K562 (cell line): ENCODE data around the gene PNISR. TPM values are rescaled to one million over a fixed set of nuclear protein-coding genes. Genes with fewer than 3 reads are reported as not detected.
A peak's percentile ranks its signal among the peaks of the same experiment; 100 is the strongest.

ENCODE experiments used
- BHLHE40 ChIP-seq: IDR thresholded peaks from 2 replicates; pipeline ENCODE4 v1.6.1; 2011; ENCODE audit warnings: low read length, improper control_type of control experiment
- GABPB2 ChIP-seq: fragments of 250-450 bp; sonication (Bioruptor Pico); conservative IDR thresholded peaks from 2 replicates; pipeline ENCODE4 v1.5.1; 2021; ENCODE audit warnings: mild to moderate bottlenecking
- GTF2E2 ChIP-seq: fragments of 200-800 bp; sonication (Bioruptor generic); IDR thresholded peaks from 2 replicates; pipeline ENCODE4 v1.6.1; 2016; ENCODE audit warnings: missing genetic modification characterization, missing compliant biosample characterization
- HDAC1 ChIP-seq, 2 experiments: fragments of 450-650 bp; IDR thresholded peaks; 2 replicates each; pipeline ENCODE4 v1.6.1; 2016 to 2017; ENCODE audit warnings: inconsistent platforms in 1 of 2, mild to moderate bottlenecking in 1 of 2, moderate library complexity in 1 of 2
- HDAC3 ChIP-seq: fragments of 450-650 bp; IDR thresholded peaks from 2 replicates; pipeline ENCODE4 v1.6.1; 2018; ENCODE audit warnings: borderline replicate concordance, mild to moderate bottlenecking, moderate library complexity; ENCODE audit not compliant: partially characterized antibody
- HSF4 ChIP-seq: fragments of 250-450 bp; sonication (Bioruptor Pico); IDR thresholded peaks from 2 replicates; pipeline ENCODE4 v2.1.2; 2022; ENCODE audit warnings: mild to moderate bottlenecking, moderate library complexity, borderline replicate concordance
- ILK ChIP-seq: fragments of 450-650 bp; IDR thresholded peaks from 2 replicates; pipeline ENCODE4 v1.6.1; 2016; ENCODE audit warnings: missing genetic modification characterization, low read depth, mild to moderate bottlenecking, missing compliant biosample characterization, moderate library complexity, borderline replicate concordance
- KHSRP ChIP-seq: fragments of 450-650 bp; IDR thresholded peaks from 2 replicates; pipeline ENCODE4 v1.6.1; 2017
- KLF6 ChIP-seq: fragments of 250-450 bp; sonication (Bioruptor Pico); IDR thresholded peaks from 2 replicates; pipeline ENCODE4 v1.4.0; 2020; ENCODE audit warnings: mild to moderate bottlenecking, moderate library complexity, borderline replicate concordance
- MED1 ChIP-seq: sonication (generic); formaldehyde crosslinking; IDR thresholded peaks from 2 replicates; pipeline ENCODE4 v1.8.1; 2023; ENCODE audit warnings: missing genetic modification reagents, borderline replicate concordance
- MIER1 ChIP-seq: fragments of 450-650 bp; IDR thresholded peaks from 2 replicates; pipeline ENCODE4 v1.6.1; 2016; ENCODE audit warnings: antibody characterized with exemption, mild to moderate bottlenecking, low read depth
- NELFE ChIP-seq: IDR thresholded peaks from 2 replicates; pipeline ENCODE4 v1.6.1; 2011; ENCODE audit warnings: mild to moderate bottlenecking; ENCODE audit not compliant: insufficient read depth, insufficient read length
- RFX1 ChIP-seq: fragments of 450-650 bp; IDR thresholded peaks from 2 replicates; pipeline ENCODE4 v1.6.1; 2016; ENCODE audit warnings: mild to moderate bottlenecking, moderate library complexity
- SMC3 ChIP-seq: conservative IDR thresholded peaks from 2 replicates; pipeline ENCODE4 v1.6.1; 2011; ENCODE audit warnings: low read depth, low read length, improper control_type of control experiment; ENCODE audit not compliant: insufficient read depth
- STAT5A ChIP-seq: IDR thresholded peaks from 2 replicates; pipeline ENCODE4 v1.6.1; 2012; ENCODE audit warnings: low read length, inconsistent platforms, borderline replicate concordance
- THRAP3 ChIP-seq: fragments of 450-650 bp; IDR thresholded peaks from 2 replicates; pipeline ENCODE4 v1.6.1; 2016; ENCODE audit warnings: mild to moderate bottlenecking, inconsistent platforms, borderline replicate concordance
- ZNF146 ChIP-seq: IDR thresholded peaks from one replicate; pipeline ENCODE4 v1.6.1; 2018; ENCODE audit warnings: missing compliant biosample characterization; ENCODE audit not compliant: unreplicated experiment
- ZNF184 ChIP-seq: sonication (generic); formaldehyde crosslinking; IDR thresholded peaks from 2 replicates; pipeline ENCODE4 v1.5.0; 2020; ENCODE audit warnings: missing genetic modification reagents
- ZNF280A ChIP-seq: fragments of 450-650 bp; IDR thresholded peaks from 2 replicates; pipeline ENCODE4 v1.6.1; 2018; ENCODE audit warnings: mild to moderate bottlenecking, low read depth; ENCODE audit not compliant: partially characterized antibody
- ZNF311 ChIP-seq: fragments of 250-450 bp; sonication (Bioruptor Pico); IDR thresholded peaks from 2 replicates; pipeline ENCODE4 v1.4.0; 2020; ENCODE audit warnings: mild to moderate bottlenecking, moderate library complexity
- polyA plus RNA-seq, 8 experiments: library from polyadenylated mRNA; depleted of rRNA in 4 of 8; stranded (reverse) in 5 of 8; unstranded in 3 of 8; fragments of >200 nt; fragmentation: Nextera tagmentation in 2 of 8; fragmentation: Illumina TruSeq in 1 of 8; extraction: Ambion mirVana in 2 of 8; extraction: Trizol in 1 of 8; gene quantifications; 2 replicates each; pipeline versions ENCODE4 v1.2.1 to v1.2.3, GENCODE V29; 2011 to 2014; ENCODE audit warnings: inconsistent platforms in 1 of 8, missing spikeins in 1 of 8
- total RNA-seq, 7 experiments: library from RNA; depleted of rRNA in 6 of 7; stranded (reverse); fragments of >200 nt in 6 of 7; fragmentation: Illumina TruSeq in 2 of 7; extraction: Trizol in 2 of 7; gene quantifications; 2 replicates each; pipeline versions ENCODE4 v1.2.1 to v1.2.3, GENCODE V29; 2011 to 2021; ENCODE audit warnings: low replicate concordance in 1 of 7
- TF ChIP-seq, protein P1 (sequence below): sonication (generic); formaldehyde crosslinking; IDR thresholded peaks from 2 replicates; pipeline ENCODE4 v1.8.1; 2022; ENCODE audit warnings: missing genetic modification reagents
- TF ChIP-seq, protein P2 (sequence below): fragments of 150-350 bp; conservative IDR thresholded peaks from 2 replicates; pipeline ENCODE4 v1.6.1; 2014; ENCODE audit warnings: low read length
- TF ChIP-seq, protein P3 (sequence below): sonication (generic); formaldehyde crosslinking; IDR thresholded peaks from 2 replicates; pipeline ENCODE4 v1.8.0; 2022; ENCODE audit warnings: mild to moderate bottlenecking, missing genetic modification reagents

The PNISR gene
- total and polyA plus RNA-seq, 9 of the 15 experiments (the other 6 are each of a cell fraction or from before 2014, with no cell fraction given) = 97.4 to 206 (median 131) TPM

DNA sequence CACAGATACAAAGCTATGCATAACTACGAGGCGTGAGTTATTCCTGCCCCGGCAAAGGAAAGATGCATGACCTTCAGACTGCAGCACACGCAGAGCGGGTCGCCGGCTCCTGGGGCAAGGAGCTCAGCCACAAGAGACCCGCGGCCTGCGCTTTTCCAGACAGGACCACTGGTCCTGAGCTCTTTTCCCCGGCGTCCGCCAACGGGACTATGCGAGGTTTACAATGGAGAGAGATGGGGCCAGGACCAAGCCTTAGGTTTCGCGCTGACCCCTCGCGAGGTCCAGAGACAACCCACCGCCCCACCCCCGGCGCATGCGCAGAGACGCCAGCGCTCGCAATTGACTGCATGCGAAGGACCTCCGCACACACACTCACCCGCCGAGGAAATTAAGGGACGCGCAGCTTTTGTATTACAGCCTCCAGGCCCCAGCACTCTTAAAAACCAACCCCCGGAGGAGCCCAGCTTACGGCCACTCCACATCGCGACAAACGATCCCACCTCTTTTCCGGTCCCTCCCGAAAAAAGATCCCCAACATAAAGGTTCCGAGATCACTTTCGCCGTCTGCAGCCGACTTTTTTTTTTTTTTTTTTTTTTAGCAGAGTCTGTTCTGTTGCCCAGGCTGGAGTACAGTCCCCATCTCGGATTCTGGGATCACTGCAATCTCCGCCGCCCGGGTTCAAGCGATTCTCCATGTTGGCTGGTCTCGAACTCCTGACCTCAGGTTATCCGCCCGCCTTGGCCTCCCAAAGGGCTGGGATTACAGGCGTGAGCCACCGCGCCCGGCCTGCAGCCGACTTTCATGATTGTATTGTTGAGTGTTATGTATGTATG is 31.2 kb downstream of the PNISR start, which contains the start of gene COQ3 (continued):
- TF ChIP-seq HDAC1 (IDR thresholded peaks at IDR 0.05) = peak in 1 of 2 experiments; percentile 21; a peak in 1 of 4 replicates
- no peak for TF ChIP-seq HDAC3
- no peak for TF ChIP-seq ILK (tag)
- TF ChIP-seq NELFE = no peak
- no peak for TF ChIP-seq ZNF280A
- no peak for TF ChIP-seq GABPB2 (CRISPR knock-in tag)
- TF ChIP-seq ZNF184 = no peak
- TF ChIP-seq ZNF311 = no peak
- peak; percentile 76; the same call in 1 of the 2 replicates for TF ChIP-seq GTF2E2 (tag)
- TF ChIP-seq ZNF146 (CRISPR knock-in tag) = no peak
- TF ChIP-seq SMC3 = no peak
- TF ChIP-seq, protein P1, sequence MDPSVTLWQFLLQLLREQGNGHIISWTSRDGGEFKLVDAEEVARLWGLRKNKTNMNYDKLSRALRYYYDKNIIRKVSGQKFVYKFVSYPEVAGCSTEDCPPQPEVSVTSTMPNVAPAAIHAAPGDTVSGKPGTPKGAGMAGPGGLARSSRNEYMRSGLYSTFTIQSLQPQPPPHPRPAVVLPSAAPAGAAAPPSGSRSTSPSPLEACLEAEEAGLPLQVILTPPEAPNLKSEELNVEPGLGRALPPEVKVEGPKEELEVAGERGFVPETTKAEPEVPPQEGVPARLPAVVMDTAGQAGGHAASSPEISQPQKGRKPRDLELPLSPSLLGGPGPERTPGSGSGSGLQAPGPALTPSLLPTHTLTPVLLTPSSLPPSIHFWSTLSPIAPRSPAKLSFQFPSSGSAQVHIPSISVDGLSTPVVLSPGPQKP (CRISPR knock-in tag) = no peak
- TF ChIP-seq MIER1 = no peak; the same call in 1 of the 2 replicates
- no peak for TF ChIP-seq KLF6 (CRISPR knock-in tag)
- TF ChIP-seq HSF4 (CRISPR knock-in tag) = no peak
- no peak; the same call in 1 of the 2 replicates for TF ChIP-seq STAT5A
- no peak for TF ChIP-seq MED1
- no peak for TF ChIP-seq THRAP3
- TF ChIP-seq, protein P2, sequence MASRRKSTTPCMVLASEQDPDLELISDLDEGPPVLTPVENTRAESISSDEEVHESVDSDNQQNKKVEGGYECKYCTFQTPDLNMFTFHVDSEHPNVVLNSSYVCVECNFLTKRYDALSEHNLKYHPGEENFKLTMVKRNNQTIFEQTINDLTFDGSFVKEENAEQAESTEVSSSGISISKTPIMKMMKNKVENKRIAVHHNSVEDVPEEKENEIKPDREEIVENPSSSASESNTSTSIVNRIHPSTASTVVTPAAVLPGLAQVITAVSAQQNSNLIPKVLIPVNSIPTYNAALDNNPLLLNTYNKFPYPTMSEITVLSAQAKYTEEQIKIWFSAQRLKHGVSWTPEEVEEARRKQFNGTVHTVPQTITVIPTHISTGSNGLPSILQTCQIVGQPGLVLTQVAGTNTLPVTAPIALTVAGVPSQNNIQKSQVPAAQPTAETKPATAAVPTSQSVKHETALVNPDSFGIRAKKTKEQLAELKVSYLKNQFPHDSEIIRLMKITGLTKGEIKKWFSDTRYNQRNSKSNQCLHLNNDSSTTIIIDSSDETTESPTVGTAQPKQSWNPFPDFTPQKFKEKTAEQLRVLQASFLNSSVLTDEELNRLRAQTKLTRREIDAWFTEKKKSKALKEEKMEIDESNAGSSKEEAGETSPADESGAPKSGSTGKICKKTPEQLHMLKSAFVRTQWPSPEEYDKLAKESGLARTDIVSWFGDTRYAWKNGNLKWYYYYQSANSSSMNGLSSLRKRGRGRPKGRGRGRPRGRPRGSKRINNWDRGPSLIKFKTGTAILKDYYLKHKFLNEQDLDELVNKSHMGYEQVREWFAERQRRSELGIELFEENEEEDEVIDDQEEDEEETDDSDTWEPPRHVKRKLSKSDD = no peak
- TF ChIP-seq BHLHE40 = no peak
- no peak for TF ChIP-seq KHSRP
- TF ChIP-seq, protein P3, sequence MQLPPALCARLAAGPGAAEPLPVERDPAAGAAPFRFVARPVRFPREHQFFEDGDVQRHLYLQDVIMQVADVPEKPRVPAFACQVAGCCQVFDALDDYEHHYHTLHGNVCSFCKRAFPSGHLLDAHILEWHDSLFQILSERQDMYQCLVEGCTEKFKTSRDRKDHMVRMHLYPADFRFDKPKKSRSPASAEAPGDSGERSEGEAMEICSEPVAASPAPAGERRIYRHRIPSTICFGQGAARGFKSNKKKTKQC (CRISPR knock-in tag) = no peak
- no peak for TF ChIP-seq RFX1
